ENCODE data around the gene TENM4.

GRCh38 chr11:78715639-78716311, 725.1 kb downstream of the TENM4 start:
- no peak for TF ChIP-seq YY1 (IDR thresholded peaks at IDR 0.05; ENCODE audit: low read depth)
- peak; percentile 99 for TF ChIP-seq GATA2 (CRISPR knock-in tag; IDR thresholded peaks at IDR 0.05)
- TF ChIP-seq TEAD4 (IDR thresholded peaks at IDR 0.05; ENCODE audit: borderline replicate concordance, insufficient read depth) = 0 out of 2 replicates have a peak, but pooled peaks have one; percentile 29
- TF ChIP-seq, protein P1, sequence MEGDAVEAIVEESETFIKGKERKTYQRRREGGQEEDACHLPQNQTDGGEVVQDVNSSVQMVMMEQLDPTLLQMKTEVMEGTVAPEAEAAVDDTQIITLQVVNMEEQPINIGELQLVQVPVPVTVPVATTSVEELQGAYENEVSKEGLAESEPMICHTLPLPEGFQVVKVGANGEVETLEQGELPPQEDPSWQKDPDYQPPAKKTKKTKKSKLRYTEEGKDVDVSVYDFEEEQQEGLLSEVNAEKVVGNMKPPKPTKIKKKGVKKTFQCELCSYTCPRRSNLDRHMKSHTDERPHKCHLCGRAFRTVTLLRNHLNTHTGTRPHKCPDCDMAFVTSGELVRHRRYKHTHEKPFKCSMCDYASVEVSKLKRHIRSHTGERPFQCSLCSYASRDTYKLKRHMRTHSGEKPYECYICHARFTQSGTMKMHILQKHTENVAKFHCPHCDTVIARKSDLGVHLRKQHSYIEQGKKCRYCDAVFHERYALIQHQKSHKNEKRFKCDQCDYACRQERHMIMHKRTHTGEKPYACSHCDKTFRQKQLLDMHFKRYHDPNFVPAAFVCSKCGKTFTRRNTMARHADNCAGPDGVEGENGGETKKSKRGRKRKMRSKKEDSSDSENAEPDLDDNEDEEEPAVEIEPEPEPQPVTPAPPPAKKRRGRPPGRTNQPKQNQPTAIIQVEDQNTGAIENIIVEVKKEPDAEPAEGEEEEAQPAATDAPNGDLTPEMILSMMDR (IDR thresholded peaks at IDR 0.05) = peak; percentile 79

Measured in SK-N-SH (cell line).